Stimulated activated CD8-positive, alpha-beta memory T cell treated with anti-CD3 and anti-CD28 coated beads, Interleukin-7, amount 100 ng/mL, for 48 hours (primary cell): ENCODE data around the gene ADAMTS12.

Source experiments
- DNase-seq, 2 donors: peaks; one replicate each; pipeline ENCODE4 v3.0.0-alpha.2; 2020; ENCODE audit warnings: low read depth in 1 of 2; ENCODE audit errors: extremely low read depth in 1 of 2

ADAMTS12 gene

DNA sequence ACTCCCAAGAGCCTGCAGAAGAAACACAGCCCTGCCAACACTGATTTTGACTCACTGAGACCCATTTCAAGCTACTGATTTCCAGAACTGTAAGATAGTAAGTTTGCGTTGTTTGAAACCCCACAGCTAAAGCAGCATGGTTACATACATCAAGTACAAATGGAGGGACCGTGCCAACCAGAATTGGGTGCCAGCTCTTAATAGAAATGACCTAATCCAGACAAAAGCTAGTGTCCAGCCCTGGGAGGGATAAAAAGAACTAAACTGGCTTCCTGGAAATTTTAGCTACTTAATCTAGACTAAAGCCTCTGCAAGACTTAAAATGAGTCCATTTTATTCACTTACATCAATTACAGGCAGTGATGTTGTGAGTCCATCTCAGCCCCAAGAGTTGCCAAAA lies 122.6 kb downstream of the ADAMTS12 start:
- no peak for DNase-seq

GRCh38 chr5:33766023-33766422 lies 125.8 kb downstream of the ADAMTS12 start:
- no peak for DNase-seq

- no peak for DNase-seq
These were observed 127.0 kb downstream of the ADAMTS12 start for GRCh38 chr5:33764786-33765185.

- no peak for DNase-seq
These were observed 128.4 kb downstream of the ADAMTS12 start for GRCh38 chr5:33763435-33763834.

- DNase-seq: no peak
These were observed 128.9 kb downstream of the ADAMTS12 start for GRCh38 chr5:33762859-33763258.

GRCh38 chr5:33761139-33761538 lies 130.7 kb downstream of the ADAMTS12 start:
- DNase-seq: no peak

- DNase-seq: no peak
These were observed 133.1 kb downstream of the ADAMTS12 start for GRCh38 chr5:33758737-33759136.

- DNase-seq: no peak
These were observed 135.3 kb downstream of the ADAMTS12 start for GRCh38 chr5:33756491-33756890.

- no peak for DNase-seq
These were observed 136.6 kb downstream of the ADAMTS12 start for GRCh38 chr5:33755231-33755630.

- no peak for DNase-seq
These were observed 138.1 kb downstream of the ADAMTS12 start for GRCh38 chr5:33753704-33754103.

DNA sequence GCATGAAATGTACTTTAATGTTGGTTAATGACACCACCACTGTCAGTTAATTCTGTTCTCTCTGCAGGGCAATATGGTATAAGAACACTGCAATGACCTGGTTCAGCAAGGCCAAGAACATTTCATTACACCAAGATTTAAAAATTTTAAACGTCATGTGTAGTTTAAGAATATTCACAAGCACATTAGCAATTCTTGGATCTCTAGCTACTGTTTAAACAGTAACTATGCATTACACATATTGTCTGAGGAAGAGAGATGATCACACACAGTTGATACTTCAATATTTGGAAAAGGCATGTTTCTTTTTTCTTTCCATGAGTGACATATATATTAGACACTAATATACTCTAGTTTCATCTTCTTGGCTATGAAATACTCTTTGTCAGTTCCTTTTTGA lies 143.0 kb downstream of the ADAMTS12 start:
- no peak for DNase-seq

DNA sequence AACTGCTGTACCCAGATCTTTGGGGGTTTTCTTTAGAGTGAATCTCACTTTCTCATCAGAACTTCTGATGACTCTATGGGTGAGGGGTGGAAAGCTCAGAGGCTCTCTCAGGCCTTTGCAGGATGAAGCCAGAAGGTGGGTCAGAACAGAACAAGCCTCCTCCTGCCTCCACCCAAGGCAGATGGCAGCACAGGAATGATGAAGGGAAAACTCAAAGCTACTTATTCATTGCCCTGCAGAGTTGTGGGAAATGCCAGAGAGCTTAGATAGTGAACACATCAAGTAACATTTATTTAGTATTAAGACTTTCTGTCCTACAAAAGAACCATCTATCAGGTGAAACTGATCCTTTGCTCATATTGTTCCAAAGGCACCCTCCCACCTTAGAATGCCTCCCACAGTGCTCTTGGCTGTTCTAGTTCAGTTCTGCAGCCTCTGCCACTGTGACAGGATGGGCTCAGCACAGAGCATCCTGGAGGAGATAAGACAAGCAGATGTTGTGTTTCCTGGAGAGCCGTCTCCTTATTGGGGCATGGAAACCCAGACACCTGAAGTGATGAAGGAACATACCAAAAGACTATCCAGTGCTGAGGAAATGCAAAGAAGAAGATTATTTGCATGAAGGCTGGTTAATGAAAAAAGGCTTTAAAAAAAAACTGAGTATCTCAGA lies 146.6 kb downstream of the ADAMTS12 start:
- no peak for DNase-seq

GRCh38 chr5:33743099-33743498 lies 148.7 kb downstream of the ADAMTS12 start:
- no peak for DNase-seq

DNA sequence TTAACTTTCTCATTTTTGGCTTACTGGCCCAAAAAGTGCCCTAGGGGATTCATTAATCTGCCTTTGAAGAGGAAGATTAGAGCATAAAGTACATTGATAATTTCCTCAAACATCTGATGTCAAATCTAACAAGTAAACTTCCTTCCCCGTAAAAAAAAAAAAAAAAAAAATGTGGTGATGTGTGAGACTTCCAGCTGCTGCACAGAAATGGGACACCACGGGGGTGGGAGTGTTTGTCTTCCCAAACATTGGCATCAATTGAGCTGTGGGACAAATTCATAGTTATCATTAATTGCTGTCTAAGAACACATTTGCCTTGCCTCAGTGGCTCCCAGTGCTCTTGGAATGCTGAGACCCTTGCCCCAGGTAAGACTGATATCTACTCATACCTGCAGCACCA lies 149.6 kb downstream of the ADAMTS12 start:
- DNase-seq: no peak

DNA sequence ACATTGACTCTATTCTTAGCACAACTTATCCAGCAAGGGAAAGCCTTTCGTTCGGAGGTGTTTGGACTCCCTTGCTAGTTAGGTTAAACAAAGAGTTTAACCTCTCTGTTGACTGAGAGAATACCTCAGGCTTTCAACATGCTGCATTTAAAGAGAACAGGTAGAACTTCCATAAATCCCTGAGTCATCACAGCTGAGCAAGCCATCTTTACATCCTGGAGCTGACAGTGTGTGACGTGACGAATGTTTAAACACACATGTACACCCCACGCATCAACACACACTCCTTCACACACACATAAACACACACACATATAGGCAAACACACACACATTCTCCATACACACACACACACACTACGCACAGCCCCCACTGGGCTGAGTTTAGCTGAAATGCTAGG lies 152.8 kb downstream of the ADAMTS12 start:
- DNase-seq: no peak

DNA sequence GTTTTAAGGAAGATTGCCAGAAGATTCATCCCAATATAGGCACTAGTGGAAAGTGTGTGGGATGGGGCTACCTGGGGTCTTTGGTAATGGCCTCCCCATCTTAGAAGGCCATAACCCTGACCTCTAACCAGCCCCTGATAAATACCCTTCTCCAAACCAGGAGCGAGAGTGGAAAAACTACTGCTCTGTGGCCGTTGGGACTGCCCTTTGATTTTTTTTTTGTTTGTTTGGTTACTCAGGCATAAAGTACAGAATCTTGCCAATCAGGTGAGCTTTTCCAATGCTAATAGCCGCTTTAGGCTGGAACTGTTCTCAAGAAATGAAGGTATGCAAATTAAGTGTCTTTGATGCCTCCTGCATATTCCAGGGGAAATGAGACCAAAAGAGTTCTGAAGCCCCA lies 153.7 kb downstream of the ADAMTS12 start:
- DNase-seq: no peak

DNA sequence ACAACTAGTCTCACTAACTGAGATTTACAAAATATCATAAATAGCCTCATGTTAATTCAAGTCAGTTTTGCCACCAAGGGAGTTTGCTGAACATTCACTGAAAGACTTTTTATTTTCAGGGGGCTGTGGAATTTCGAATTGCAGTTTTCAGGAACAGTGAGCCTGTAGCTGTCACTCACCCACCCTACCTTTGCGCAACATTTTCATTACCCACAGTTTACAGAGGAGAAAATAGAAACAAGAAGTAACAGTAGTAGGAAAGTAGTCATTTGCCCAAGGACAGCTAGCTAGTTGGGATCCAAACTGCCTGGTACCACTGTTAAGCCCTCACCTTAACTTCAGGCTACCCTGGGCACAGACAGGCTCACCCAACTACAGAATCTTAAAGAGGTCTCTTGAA lies 154.1 kb downstream of the ADAMTS12 start:
- no peak for DNase-seq

DNA sequence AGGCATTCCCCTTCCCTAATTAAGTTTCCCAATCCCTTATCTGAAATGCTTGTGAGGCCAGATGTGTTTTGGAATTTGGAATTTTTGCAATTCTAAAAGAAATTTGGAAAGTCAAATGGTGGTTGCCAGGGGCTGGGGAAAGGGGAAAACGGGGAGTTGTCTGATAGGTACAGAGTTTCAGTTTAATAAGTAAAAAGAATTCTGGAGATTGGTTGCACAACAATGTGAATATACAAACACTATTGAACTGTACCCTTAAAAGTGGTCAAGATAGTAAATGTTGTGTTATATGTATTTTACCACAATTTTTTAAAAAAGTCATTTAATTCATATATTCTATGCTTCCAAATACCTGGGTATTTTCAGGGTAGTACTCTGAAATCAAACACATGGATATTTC lies 154.5 kb downstream of the ADAMTS12 start:
- DNase-seq: no peak

DNA sequence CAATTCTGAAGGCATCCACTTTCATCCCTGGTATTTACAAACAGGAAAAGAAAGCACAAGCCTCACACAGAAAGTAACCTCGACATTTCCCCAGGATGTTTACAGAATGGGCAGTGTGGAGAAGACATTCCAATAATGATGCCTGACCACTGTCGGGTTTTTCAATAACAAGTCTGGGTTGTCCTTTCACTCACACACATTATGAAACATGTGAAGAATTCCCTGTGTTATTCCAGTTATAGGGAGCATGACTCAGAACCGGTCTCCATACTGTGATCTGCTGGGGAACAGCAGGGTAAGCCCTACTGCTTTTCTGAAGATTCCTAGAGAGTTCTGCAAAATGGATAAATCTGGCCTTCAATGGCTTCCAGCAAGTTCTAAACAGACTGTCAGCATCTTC lies 155.3 kb downstream of the ADAMTS12 start:
- DNase-seq: no peak

DNA sequence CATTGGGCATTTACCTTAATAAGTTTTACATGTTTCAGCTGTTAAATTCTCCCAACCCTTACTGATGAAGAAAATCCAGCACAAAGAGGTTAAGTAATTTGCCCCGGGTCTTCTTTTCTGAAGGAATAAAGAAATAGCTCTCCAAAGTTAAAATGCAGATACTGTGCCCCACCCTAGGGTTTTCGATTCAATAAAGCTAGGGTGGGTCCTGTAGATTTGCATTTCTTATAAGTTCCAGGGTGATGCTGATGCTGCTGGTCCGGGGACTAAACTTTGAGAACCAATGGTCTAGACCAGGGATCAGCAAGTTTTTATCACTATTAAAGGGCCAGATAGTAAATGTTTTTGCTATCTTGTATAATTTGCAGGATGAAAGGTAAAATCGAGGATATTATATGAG lies 156.7 kb downstream of the ADAMTS12 start:
- no peak for DNase-seq

GRCh38 chr5:33734537-33734936 lies 157.3 kb downstream of the ADAMTS12 start:
- DNase-seq: no peak

GRCh38 chr5:33733225-33733624 lies 158.6 kb downstream of the ADAMTS12 start:
- DNase-seq: no peak

- DNase-seq: no peak
These were observed 165.2 kb downstream of the ADAMTS12 start for GRCh38 chr5:33726422-33727165.
